Ecto neural progenitor cell (in vitro differentiated cells): ENCODE measurements around the gene PRKN.
"Not testable (repeated sequence)": the region's sequence is repeated elsewhere in the genome, so short reads cannot be mapped to it uniquely, and the experiment has no call there.

ENCODE experiments used
- DNase-seq: peaks from one replicate; pipeline ENCODE4 v3.0.0-alpha.2; 2018; ENCODE audit warnings: low spot score

PRKN gene

DNA sequence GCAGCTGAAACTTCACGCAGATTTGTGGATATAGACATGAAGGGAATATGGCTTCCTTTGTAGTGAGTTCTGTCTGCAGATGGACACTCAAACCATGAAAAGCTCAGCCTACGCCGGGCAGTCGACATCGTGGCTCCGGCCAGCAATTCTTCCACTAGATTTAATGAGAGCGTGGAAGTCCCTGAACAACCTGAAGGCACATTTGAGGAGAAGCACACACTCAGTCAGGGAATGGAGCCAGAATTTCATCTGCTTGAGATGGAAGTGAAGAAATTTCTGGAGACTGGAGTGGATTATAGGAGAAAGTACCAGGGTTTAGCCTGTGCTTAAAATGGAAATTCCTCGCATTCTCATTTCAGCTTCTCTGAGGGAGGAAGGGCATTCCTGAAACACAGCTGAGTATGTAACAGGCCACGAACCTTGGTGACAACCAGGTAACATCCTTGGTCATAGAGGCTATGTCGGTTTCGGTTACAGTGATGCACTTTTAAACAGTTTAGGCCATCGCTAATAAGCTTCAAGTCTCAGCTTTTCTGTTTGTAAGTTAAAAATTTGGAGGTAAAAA, 1373.2 kb downstream of the PRKN start:
- peak; percentile 1 for DNase-seq

DNA sequence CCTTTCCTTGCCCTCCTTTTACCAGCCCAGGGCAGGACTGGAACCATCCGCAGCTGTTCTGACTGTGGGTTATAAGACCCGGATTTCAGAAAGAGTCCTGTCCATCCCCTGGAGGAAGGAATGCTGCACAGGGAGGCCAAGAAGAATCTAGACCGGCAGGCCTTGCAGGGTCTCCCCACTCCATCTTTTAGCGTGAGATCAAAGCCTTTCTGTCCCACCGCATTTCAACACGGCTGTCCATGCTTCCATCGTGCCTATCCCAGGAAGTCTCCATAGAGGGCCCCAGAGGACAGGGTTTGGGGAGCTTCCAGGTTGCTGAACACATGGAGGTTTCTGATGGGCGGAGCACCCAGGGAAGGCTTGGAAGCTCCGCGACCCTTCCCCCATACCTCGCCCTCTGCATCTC, 1374.4 kb downstream of the PRKN start:
- DNase-seq: peak; percentile 63

DNA sequence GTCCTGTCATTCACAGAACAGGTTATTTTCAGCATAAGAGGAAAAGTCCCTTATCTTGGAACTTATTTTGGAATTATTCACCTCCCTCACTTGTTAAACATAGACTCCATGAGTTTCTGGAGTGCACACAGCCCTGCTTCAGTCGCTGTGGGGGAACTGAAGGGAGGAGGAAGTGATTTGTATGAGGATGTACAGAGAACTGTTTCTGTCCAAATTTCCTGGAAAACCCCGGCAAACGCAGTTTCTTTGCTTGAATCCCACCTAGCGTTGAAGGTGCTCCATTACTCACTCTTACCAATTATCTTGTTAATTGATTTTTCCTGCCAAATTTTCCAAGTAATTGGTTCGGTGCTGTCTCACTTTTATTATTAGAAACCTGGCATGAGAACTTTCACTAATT, 1375.7 kb downstream of the PRKN start:
- no peak for DNase-seq

DNA sequence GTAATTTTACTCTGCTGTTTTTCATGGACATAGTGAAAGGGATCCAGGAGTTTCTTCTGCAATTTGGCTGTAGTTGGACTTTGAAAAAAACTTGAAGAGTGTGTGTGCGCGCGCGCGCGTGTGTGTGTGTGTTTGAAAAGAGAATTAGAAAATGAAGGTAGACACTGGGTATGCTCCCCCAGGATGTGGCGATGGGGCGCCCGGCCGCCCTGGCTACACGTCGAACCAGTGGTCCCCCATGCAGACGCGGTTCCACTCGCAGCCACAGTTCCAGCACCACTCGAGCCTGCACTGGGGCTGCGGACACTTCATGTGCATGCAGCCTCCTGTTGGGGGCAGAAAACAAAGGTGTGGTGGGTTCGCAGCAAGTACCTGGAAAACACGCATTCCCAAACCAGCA, 1377.7 kb downstream of the PRKN start:
- DNase-seq: no peak

DNA sequence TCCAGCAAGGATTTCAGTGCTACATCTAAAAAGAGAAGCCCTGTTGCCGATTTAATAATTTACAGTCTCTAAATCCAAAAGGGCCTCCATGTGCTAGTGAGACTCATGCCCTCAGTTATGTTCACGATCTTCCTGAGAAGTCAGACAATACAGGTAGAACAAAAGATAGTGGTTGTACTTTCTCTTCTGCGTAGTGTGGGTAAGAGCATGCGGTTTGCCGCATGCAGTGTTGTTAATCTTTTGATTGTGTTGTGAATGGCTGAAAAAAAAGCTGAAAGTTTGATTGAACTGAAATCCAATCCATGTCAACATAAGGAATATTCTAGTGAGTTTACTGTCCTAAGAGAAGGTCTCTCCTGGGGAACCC, 1379.0 kb downstream of the PRKN start:
- DNase-seq: no peak

DNA sequence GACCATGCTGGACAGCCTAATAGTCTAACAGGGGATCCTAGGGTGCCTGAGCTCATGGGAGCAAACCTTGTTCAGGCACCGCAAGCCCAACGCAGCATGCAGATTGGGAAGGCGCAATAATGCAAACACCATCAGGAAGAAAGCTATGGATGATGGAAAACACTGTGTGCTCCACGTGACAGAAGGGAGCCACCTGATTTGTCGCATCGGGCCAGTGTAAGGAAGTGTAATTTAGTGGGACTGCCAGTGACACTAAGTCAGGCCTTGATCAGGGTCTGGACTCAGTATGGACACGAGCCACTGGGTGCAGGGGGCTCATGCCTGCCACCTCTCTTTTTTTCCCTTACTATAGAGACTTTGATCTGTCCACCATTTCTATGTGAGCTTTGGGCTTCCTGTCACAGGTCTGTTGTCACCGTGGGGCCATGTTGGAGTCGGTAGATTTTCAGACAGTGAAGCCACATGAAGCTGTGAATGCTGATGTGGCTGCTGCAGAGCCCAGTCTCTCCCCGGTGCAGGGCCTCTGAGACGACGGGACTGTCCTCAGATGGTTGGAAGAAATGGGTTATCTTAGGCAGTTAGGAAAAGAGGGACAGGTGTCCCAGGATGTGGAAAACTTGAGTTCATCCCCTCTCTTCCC, 1379.5 kb downstream of the PRKN start:
- no peak for DNase-seq

DNA sequence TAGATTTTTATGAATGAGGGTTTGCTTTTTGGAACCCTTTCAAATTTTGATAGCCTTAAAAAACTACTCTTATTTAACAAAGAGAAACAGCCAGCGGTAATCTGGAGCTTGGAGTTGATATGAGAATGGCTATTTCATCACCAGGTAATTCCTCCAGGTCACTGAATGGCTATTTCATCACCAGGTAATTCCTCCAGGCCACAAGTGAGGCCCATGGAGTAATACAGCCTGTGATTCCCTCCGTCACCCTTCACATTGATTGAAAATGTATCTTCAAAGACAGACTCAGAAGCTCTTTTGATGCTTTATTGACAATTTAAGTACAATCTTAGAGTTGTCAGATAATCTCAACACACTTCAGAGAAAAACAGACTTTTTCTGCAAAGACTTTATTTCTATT, 1380.4 kb downstream of the PRKN start:
- no peak for DNase-seq

DNA sequence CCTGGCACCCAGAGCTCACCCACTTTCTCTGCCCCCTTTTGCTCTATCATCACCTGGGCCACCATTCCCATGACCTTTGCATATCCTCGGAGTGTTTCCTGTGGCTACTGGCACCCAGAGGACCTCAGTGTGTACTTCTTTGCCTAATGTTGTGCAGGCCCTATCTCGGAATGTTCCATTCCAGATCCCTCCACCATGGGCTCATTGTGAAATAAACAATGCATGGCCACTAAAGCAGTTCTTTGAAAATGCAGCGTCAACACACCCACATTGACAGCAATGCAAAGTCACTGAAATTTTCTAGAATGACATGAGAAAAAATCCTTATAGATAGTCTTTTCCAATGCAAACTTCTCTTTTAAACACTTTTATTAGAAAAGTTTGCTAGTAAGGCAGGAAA, 1380.8 kb downstream of the PRKN start:
- DNase-seq: no peak

DNA sequence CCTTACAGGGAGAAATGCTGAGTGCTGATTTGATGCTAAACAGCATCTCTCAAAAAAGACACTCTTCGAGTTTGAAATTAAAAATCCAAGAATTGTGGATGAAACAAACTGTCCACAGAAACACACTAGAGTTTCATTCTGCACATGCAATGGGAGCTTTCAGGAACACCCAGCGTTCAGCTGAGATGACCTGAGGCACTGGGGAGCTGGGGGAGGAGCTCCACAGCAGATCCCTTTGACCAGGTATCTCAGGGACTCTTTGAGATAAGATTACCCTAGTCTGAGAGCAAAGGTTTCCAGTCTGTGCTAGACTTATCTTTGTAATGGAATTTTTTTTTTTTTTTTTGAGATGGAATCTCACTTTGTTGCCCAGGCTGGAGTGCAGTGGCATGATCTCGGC, 1382.9 kb downstream of the PRKN start:
- no peak for DNase-seq

DNA sequence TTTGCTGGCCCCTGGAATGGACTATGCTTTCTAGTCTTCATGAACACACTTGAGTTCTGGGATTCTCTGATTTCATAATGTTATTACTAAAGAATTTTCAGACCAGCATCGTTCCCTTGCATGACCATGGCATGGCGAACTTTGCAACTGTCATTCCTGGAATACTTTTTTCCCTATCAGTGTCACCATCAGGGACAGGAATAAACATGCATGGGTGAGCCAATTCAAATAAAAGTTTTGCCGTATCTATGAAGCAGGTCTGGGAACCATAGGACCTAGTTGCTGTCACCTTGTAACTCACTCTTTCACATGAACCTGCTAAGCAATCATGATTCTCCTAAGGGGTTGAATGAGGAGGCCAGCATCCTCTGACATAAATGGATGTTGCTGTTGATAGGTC, 1385.5 kb downstream of the PRKN start:
- no peak for DNase-seq

DNA sequence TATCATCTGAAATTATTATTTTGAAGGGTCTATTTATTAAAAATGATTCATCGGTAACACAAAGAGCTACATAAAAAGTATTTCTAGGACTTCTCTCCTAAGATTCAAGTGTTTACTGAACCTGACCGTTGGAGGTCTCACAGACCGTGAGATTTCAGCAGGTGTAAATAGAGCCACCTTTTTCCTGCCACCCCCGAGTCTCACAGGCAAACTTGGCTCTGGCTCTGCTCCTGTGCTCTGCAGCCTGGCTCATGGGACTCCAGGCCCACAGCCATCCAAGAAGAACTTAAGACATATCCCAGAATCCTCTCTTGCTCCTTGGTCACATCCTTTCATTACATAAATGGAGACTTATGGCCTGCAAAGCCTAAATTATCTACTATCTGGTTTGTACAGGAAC, 1385.9 kb downstream of the PRKN start:
- DNase-seq: no peak

DNA sequence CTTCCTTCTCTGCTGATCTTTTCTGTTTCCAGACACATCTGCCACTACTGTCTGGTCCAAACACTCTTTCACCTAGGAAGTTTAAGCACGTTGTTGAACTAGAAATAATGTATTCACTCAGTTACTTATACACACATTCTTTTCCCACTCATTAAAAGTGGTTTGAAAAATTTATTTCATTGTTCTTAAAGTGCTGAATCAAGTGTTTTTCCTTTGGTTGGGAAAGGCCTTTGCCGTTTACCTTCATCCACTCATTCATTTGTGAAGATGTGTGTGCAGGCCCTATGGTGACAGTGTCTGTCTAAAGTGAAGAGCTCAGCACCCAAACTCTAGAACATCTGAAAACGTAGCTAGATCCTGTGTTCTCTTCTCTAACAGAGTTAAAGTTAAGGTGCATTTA, 1389.6 kb downstream of the PRKN start:
- DNase-seq: no peak

DNA sequence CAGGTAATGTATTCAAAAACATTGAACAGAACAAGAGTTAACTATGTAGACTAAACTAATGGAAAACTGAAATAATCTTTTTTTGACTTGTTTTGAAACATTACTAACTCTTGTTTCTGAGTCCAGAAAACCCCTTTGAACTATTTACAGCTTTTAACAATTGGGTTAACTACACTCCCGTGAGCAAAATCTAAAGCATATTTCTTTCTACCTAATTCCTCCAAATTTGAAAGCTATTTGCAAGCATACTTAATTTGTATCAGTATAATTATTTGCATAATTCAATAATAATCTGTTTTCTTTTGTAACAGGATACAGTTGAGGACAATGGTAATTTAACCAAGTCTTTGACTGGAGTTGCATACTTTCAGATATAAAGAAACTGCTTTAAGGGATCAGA, 1391.1 kb downstream of the PRKN start:
- no peak for DNase-seq

DNA sequence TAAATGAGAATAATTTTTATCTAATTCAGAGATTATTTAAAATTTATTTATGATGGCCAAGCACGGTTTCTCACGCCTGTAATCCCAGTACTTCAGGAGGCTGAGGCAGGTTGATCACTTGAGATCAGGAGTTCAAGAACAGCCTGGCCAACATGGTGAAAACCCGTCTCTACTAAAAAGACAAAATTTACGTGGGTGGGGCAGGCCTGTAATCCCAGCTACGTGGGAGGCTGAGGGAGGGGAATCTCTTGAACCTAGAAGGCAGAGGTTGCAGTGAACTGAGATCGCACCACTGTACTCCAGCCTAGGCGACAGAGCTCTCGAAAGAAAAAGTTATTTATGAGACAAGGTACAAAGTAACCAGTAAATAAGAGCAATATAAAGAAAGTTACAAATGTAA, 1394.2 kb downstream of the PRKN start:
- DNase-seq: no peak

DNA sequence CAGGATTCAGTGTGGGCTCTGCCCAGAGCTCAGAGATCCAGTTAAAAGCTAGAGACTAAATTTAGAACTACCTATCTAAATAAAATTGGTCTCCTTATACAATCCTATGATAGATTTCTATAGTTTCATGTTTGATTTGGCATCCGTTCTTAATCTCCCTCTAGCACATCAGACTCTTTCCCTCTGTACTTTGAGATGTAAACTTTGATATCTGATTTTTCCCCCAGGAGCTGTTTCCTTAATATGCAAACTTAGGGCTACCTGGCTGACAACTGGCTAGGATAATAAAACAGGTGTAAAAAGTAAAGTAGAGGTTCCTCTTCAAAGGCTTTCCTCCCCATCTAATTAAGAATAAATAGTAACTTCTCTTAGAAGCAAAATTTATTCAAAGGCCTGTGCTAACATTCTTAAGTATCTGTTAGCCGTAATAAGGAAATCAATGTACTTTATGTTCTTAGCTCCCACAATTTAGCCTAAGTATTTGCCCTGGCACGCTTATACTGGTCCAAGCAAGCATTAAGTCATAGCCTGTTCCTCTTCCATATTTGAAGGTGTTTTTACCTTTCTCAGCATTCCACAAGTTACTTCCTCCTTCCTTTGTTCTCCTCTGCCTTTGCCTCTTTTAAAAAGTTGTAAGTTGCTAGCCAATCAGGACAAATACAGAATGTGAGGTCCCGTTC, 1396.0 kb downstream of the PRKN start:
- DNase-seq: not testable (repeated sequence)

DNA sequence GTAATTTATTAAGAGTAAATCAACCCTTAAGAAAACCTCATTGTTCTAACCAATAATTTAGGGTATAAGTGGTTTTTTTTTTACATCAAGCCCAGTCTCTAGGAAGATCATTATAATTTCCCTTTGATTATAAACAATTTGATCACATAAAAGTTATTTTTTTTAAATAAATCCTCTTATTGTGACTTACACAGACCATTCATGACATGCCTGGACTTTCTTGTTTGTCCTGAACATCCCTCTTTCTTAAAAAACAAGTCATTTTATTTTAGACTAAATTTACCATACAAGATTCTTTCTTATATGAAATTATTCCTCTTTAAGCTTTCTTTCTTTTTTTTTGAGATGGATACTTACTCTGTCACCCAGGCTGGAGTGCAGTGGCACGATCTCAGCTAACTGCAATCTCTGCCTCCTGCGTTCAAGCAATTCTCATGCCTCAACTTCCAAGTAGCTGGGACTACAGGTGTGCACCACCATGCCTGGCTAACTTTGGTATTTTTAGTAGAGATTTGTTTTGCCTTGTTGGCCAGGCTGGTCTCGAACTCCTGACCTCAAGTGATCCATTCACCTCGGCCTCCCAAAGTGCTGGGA, 1400.1 kb downstream of the PRKN start:
- DNase-seq: no peak

DNA sequence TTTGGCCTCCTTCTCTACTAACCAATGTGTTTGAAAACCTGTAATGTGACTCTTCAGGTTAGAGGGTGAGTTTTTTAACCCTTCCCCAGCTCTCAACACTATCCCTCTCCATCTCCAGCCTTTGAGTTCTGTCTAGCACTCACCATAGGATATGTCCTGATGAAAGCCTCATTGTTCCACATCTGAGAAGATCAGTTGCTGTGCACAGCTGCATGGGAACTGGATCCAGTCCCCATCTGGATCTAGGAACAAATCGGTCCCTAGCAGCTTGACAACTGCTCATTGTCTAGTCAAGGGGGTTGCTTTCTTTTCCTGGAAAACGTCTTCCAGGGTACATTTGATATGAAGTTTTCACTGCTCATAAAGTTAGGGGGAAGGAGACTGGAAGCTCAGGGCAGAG, 1408.3 kb downstream of the PRKN start:
- no peak for DNase-seq

DNA sequence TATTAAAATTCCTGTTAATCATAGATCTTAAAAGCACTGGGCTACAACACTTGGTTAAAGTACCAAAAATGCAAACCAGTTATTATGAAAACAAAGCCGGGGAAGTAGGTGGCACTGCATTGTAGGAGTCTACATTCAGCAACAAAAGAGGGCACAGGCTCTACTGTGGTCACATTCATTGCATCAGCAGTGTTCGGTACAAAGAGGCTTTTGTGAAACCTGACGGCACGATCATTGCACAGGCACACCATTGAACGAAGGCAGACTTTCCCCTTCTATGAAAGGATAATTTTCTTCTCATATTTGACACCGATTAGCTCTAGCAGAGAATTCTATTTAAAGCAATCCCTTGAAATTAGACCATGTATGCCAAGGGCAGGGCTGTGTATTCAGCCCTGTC, 1409.1 kb downstream of the PRKN start:
- no peak for DNase-seq

DNA sequence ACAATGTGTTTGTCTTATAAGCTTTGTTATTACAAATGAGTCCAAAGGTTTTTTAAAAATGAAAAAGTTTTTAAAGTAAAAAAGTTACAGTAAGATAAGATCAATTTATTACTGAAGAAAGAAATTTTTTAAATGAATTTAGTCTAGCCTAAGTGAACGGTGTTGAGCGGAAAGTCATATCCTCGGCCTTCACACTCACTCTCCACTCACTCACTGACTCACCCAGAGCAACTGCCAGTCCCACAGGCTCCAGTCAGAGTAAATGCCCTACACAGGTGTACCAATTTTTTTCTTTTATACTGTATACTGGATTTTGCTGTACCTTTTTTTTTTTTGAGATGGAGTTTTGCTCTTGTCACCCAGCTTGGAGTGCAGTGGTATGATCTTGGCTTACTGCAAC, 1411.0 kb downstream of the PRKN start:
- DNase-seq: no peak

DNA sequence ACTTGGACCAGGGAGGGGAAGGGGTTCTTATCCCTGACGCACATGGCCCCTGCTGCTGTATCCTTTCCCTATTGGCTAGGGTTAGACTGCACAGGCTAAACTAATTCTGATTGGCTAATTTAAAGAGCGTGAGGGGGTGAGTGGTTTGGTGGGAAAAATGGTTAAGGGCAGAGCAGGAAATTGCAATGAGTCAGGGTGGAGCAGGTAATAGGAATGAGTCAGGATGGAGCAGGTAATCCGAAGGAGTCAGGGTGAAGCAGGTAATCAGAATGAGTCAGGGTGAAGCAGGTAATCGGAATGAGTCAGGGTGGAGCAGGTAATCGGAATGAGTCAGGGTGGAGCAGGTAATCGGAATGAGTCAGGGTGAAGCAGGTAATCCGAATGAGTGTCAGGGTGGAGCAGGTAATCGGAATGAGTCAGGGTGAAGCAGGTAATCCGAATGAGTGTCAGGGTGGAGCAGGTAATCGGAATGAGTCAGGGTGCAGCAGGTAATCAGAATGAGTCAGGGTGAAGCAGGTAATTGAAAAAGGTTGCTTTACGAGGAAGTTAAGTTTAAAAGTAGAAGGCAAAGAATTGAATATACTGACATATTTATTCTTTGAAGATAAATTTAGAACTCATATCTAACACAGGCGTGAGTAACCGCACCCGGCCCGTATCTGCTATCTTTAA, 1412.2 kb downstream of the PRKN start:
- not testable (repeated sequence) for DNase-seq

DNA sequence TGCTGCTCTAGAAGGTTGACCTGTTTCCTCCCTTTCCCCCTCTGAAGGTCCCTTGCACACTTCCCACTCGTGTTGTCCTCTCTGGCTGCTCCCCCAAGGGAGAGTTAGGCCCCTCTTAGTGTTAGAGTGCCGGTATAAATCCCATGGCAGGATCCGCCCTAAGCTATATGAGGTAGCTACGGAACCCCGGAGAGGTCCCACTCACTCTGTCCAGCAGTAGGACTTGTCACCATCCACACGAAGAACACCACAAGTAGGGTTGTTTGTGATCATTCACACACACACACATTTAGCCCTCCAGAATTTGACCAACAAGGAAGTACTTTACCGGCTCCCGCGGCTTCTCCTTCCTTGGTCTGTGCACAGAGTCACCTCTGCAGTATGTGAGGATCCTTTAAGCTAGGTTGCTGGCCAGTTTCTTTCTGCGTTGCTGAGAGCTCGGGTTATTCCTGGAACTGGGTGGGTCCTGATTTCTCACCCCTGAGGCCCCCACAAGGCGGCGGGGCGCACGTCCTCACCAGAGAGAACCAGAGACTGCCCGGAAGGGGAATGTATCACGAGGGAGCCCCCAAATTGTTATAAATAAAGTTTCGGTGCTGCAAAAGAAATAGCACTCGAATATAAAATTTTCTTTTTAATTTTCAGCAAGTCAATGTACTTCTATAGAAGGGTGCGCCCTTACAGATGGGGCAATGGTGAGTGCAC, 1412.9 kb downstream of the PRKN start:
- DNase-seq: not testable (repeated sequence)

DNA sequence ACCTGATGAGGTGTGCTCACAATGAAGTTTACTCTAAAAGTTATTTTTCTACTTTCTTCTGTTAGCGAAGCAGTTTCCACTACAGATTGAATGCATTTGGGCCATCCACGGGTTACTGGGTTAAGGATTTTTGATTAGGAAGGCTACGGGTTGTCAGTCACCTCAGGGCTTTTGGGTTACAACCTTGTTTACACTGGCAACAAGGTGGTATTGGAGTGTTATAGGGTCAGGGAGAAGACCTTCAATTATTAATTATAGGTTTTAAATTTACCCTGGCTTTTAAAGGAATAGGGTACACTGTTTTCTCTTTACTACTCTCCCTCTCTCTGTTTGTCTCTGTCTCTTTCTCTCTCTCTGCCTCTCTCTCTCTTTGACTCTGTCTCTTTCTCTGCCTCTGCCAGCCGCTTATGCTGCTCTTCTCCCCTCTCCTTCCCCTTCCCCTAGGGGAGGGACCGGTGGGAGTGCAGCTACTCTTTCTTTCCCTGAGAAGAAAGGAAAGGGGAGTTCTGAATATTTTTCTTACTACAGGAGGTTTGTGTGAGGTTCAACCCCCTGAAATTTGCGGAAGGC, 1413.5 kb downstream of the PRKN start:
- no peak for DNase-seq
